GM12892 (cell line): ENCODE measurements around the gene MUC6.

Source experiments
- POLR2A ChIP-seq: IDR thresholded peaks from 2 replicates; pipeline ENCODE4 v1.6.1; 2011; ENCODE audit warnings: low read depth, low read length, control low read depth
- POLR2AphosphoS5 ChIP-seq: IDR thresholded peaks from 2 replicates; pipeline ENCODE4 v1.6.1; 2011; ENCODE audit warnings: low read depth, low read length, control low read depth

- TF ChIP-seq POLR2AphosphoS5 (no peak), POLR2A (no peak)
These were observed 29.2 kb downstream of the MUC6 start for GRCh38 chr11:1007279-1007678.
